Fibroblast of lung (primary cell): ENCODE results near the gene PDE5A. TPM values are rescaled to one million over a fixed set of nuclear protein-coding genes. Genes with fewer than 3 reads are reported as not detected.

Experiments used
- DNase-seq, 2 donors: peaks; one replicate each; pipeline versions ENCODE4 v3.0.0 to v3.0.0-alpha.2; 2010; ENCODE audit warnings: low read depth in 2 of 2
- H2AFZ ChIP-seq: 2 replicates; pipeline ENCODE4 v1.5.1; 2012; ENCODE audit warnings: low read length, control low read depth, inconsistent platforms
- H3K27ac ChIP-seq: 2 replicates; pipeline ENCODE4 v1.5.1; 2011; ENCODE audit warnings: low read length, control low read depth; ENCODE audit not compliant: insufficient read depth
- H3K27me3 ChIP-seq: 2 replicates; pipeline ENCODE4 v1.5.1; 2011; ENCODE audit warnings: mild to moderate bottlenecking, low read length; ENCODE audit not compliant: control insufficient read depth, insufficient read depth
- H3K36me3 ChIP-seq: 2 replicates; pipeline ENCODE4 v1.5.1; 2011; ENCODE audit warnings: low read length; ENCODE audit not compliant: control insufficient read depth, insufficient read depth
- H3K4me1 ChIP-seq: 2 replicates; pipeline ENCODE4 v1.5.1; 2011; ENCODE audit warnings: low read length; ENCODE audit not compliant: control insufficient read depth, insufficient read depth; ENCODE audit errors: extremely low read depth
- H3K4me2 ChIP-seq: 2 replicates; pipeline ENCODE4 v1.5.1; 2011; ENCODE audit warnings: low read length, control low read depth; ENCODE audit not compliant: insufficient read depth; ENCODE audit errors: extremely low read depth
- H3K4me3 ChIP-seq, 4 experiments: fragments of 200-600 bp in 1 of 4; sonication (generic) in 1 of 4; replicated peaks in 1 of 4; 2 replicates each; pipeline ENCODE4 v1.5.1; 2011 to 2016; ENCODE audit warnings: low read length in 4 of 4, low read depth in 3 of 4, mild to moderate bottlenecking in 3 of 4, control low read depth in 2 of 4, inconsistent platforms in 1 of 4, mixed read lengths in 1 of 4; ENCODE audit not compliant: insufficient read depth in 1 of 4; ENCODE audit errors: control extremely low read depth in 1 of 4
- H3K79me2 ChIP-seq: 2 replicates; pipeline ENCODE4 v1.5.1; 2012; ENCODE audit warnings: mild to moderate bottlenecking, low read length, inconsistent platforms; ENCODE audit not compliant: control insufficient read depth, insufficient read depth
- H3K9ac ChIP-seq: 2 replicates; pipeline ENCODE4 v1.5.1; 2011; ENCODE audit warnings: mild to moderate bottlenecking, low read length, control low read depth; ENCODE audit not compliant: insufficient read depth
- H3K9me3 ChIP-seq: 2 replicates; pipeline ENCODE4 v1.5.1; 2012; ENCODE audit warnings: low read depth, low read length; ENCODE audit not compliant: control insufficient read depth, insufficient read depth
- H4K20me1 ChIP-seq: 2 replicates; pipeline ENCODE4 v1.5.1; 2011; ENCODE audit warnings: low read length; ENCODE audit not compliant: control insufficient read depth, insufficient read depth; ENCODE audit errors: extremely low read depth
- EZH2 ChIP-seq: IDR thresholded peaks from 2 replicates; pipeline ENCODE4 v1.5.1; 2012; ENCODE audit warnings: low read length, control low read depth, mild to moderate bottlenecking; ENCODE audit errors: missing control alignments
- polyA plus RNA-seq, 2 donors: library from polyadenylated mRNA; depleted of rRNA in 1 of 2; stranded (reverse) in 1 of 2; unstranded in 1 of 2; fragments of >200 nt; gene quantifications; 2 replicates each; pipeline ENCODE4 v1.2.1, GENCODE V29; 2011 to 2012; ENCODE audit warnings: missing spikeins in 1 of 2
- total RNA-seq: library from RNA; depleted of rRNA; stranded (reverse); fragments of >200 nt; gene quantifications from 2 replicates; pipeline ENCODE4 v1.2.1, GENCODE V29; 2014
- TF ChIP-seq, protein P1 (sequence below), 2 donors: IDR thresholded peaks in 1 of 2; conservative IDR thresholded peaks in 1 of 2; 1 replicate in 1 of 2; 2 replicates in 1 of 2; pipeline ENCODE4 v1.5.1; 2011 to 2012; ENCODE audit warnings: low read length in 2 of 2, control low read depth in 1 of 2, inconsistent platforms in 1 of 2, low read depth in 1 of 2, mild to moderate bottlenecking in 1 of 2

PDE5A gene
- total and polyA plus RNA-seq, 2 donors (not counting 1 experiment from before 2014, with no cell fraction given), result 197 to 832 TPM

DNA sequence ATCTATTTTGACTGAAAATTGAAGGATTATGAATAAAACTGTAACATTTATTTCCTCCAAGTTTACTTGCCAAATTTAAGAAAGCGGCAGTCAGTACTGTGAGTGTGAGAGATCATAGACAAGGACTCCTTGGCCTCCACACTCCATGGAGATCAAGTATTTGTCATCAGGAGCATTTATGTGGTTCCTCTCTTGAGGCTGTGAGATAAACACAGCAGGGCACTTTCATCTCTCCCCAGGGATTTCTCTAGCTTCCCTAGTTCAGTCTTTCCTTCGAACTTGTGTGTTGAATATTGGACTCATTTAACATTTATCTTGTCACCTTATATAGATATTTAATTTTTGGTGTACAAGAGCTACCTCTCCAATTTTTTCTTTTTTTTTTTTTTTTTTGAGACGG is 40.8 kb downstream of the PDE5A start:
- peaks cover 5% of the 10 kb centered on the region for H4K20me1 ChIP-seq
- H3K9ac ChIP-seq, result no peak overlapping the region
- H3K4me1 ChIP-seq, result peaks cover 3% of the 10 kb centered on the region
- peaks cover 9% of the 10 kb centered on the region for H3K36me3 ChIP-seq
- no peak overlapping the region for H3K27ac ChIP-seq
- H3K27me3 ChIP-seq, result no peaks in the 10 kb centered on the region
- DNase-seq, result peak in 1 of 2 donors; percentile 30
- no peak overlapping the region for H2AFZ ChIP-seq
- H3K4me2 ChIP-seq, result no peak overlapping the region
- H3K79me2 ChIP-seq, result peaks cover 55% of the 10 kb centered on the region
- H3K9me3 ChIP-seq, result no peaks in the 10 kb centered on the region
- no peak for TF ChIP-seq EZH2
- TF ChIP-seq, protein P1, sequence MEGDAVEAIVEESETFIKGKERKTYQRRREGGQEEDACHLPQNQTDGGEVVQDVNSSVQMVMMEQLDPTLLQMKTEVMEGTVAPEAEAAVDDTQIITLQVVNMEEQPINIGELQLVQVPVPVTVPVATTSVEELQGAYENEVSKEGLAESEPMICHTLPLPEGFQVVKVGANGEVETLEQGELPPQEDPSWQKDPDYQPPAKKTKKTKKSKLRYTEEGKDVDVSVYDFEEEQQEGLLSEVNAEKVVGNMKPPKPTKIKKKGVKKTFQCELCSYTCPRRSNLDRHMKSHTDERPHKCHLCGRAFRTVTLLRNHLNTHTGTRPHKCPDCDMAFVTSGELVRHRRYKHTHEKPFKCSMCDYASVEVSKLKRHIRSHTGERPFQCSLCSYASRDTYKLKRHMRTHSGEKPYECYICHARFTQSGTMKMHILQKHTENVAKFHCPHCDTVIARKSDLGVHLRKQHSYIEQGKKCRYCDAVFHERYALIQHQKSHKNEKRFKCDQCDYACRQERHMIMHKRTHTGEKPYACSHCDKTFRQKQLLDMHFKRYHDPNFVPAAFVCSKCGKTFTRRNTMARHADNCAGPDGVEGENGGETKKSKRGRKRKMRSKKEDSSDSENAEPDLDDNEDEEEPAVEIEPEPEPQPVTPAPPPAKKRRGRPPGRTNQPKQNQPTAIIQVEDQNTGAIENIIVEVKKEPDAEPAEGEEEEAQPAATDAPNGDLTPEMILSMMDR (conservative IDR thresholded peaks at IDR 0.05 in 1 of 2, IDR thresholded peaks at IDR 0.05 in 1 of 2; ENCODE audit: low read depth in 1 of 2, low read length in 2 of 2), result no peak
- H3K4me3 ChIP-seq, result no peak overlapping the region

- Histone ChIP-seq H3K4me3 (no peak overlapping the region), H2AFZ (no peak overlapping the region)
Measured at GRCh38 chr4:119585771-119586170, 42.8 kb downstream of the PDE5A start.

GRCh38 chr4:119581190-119581873 is 47.3 kb downstream of the PDE5A start:
- no peak for TF ChIP-seq EZH2
- Histone ChIP-seq H3K9ac (no peak overlapping the region), H2AFZ (no peak overlapping the region), H3K36me3 (peaks cover 15% of the 10 kb centered on the region), H3K4me3 (no peak overlapping the region), H3K27me3 (no peaks in the 10 kb centered on the region), H3K9me3 (no peaks in the 10 kb centered on the region), H3K79me2 (peaks cover 48% of the 10 kb centered on the region), H3K4me2 (no peak overlapping the region), H3K27ac (no peak overlapping the region), H4K20me1 (peaks cover 3% of the 10 kb centered on the region), H3K4me1 (no peaks in the 10 kb centered on the region)
- no peak for DNase-seq

More at GRCh38 chr4:119585771-119586170, 42.8 kb downstream of the PDE5A start:
- Histone ChIP-seq H3K36me3 (peaks cover 11% of the 10 kb centered on the region), H3K9me3 (no peaks in the 10 kb centered on the region), H3K4me1 (peaks cover 3% of the 10 kb centered on the region), H3K27ac (no peak overlapping the region), H3K9ac (no peak overlapping the region), H3K27me3 (no peaks in the 10 kb centered on the region), H4K20me1 (peaks cover 5% of the 10 kb centered on the region), H3K79me2 (peaks cover 61% of the 10 kb centered on the region), H3K4me2 (no peak overlapping the region)
- DNase-seq, result peak; percentile 21 to 98
- TF ChIP-seq, protein P1 (conservative IDR thresholded peaks at IDR 0.05 in 1 of 2, IDR thresholded peaks at IDR 0.05 in 1 of 2; ENCODE audit: low read depth in 1 of 2, low read length in 2 of 2), result no peak
